SIG-M5 treated with dmso at 0.1 percent for 504 hours (cell line): ENCODE results near the gene SULT2B1.
A peak's percentile ranks its signal among the peaks of the same experiment; 100 is the strongest.
"Not testable (repeated sequence)": the region's sequence is repeated elsewhere in the genome, so short reads cannot be mapped to it uniquely, and the experiment has no call there.

Source experiments
- DNase-seq: peaks from one replicate; lab custom pipeline; 2025; ENCODE audit not compliant: unreplicated experiment; lab: John Stamatoyannopoulos, UW

SULT2B1 gene

DNA sequence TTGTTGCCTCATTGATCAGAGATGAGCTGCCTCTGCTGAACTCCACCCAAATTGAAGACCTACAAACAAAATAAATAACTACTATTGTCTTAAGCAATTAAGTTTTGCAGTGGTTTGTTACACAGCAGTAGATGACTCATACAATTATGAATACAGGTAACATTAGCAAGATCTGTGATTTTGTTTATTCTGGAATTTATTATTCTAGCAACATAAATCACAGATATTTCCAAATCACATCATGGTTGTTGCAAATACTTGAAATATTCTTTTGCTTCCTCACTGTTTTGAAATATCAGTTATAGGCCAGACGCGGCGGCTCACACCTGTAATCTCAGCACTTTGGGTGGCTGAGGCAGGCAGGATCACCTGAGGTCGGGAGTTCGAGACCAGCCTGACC, 27.2 kb upstream of the SULT2B1 start:
- DNase-seq, result no peak

DNA sequence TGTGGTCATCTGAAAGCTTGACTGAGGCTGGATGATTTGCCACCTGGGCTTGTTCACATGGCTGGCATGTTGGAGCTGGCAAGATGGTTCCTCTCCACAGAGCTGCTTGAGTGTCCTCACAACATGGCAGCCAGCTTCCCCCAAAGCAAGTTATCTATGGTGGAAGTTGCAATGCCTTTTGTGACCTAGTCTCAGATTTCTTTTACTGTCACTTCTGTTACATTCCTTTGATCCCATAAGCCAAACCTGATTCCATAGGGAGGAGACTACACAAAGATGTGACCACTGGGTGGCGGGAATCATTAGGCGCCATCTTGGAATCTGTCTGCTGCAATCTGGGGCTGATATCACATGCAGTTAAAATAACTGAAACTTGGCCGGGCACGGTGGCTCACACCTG, 22.8 kb upstream of the SULT2B1 start:
- DNase-seq, result no peak

DNA sequence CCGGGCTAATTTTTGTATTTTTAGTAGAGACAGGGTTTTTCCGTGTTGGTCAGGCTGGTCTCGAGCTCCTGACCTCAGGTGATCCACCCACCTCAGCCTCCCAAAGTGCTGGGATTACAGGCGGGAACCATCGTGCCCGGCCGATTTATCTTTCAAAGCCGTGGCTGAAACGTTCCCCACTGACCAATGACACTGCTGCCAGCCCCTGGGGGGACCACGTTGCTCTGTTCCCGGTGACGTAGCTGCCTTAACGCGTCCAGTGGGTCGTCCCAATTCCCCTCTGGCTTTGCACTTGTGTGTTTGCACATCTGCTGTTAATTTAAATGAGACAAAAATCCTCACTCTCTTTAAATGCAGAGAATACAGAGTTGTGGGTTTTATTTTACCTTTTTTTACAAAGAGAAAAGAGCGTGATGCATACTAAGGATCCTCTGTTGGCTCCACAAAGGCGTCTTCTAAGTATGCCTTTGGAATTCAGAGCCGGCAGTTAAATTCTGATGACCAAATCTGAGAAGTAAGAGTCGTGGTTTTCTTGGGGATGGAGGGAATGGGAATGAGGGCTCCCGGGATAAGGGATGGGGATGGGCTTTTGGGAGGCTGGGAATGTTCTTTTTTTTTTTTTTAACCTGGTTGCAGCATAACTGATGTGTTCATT, 21.8 kb upstream of the SULT2B1 start:
- no peak for DNase-seq

DNA sequence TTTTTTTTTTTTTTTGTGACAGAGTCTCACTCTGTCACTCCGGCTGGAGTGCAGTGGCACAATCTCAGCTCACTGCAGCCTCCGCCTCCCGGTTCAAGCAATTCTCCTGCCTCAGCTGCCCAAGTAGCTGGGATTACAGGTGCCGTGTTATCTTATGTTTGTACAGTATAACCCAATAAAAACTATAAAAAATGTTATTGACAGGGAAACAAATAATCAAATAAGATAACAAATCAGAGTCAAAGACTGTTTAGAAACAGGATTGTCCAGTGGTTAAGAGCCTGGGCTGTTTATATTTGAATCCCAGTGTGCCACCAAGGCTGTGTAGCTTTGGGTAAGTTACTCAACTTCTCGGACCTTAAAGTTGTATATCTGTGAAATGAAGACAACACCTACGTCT, 21.2 kb upstream of the SULT2B1 start:
- no peak for DNase-seq

DNA sequence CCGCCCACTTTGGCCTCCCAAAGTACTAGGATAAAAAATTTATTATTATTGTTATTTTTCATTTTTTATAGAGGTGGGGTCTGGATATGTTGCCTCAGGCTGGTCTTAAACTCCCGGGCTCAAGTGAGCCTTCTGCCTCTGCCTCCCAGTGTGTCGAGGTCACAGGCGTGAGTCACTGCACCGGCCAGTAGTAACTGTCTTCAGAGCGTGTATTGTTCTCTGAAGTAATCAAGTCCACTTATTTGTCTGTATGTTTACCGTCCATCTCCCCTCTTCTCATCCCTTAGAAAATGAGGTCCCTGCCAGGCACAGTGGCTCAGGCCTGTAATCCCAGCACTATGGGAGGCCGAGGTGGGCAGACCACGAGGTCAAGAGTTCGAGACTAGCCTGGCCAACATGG, 18.2 kb upstream of the SULT2B1 start:
- no peak for DNase-seq

DNA sequence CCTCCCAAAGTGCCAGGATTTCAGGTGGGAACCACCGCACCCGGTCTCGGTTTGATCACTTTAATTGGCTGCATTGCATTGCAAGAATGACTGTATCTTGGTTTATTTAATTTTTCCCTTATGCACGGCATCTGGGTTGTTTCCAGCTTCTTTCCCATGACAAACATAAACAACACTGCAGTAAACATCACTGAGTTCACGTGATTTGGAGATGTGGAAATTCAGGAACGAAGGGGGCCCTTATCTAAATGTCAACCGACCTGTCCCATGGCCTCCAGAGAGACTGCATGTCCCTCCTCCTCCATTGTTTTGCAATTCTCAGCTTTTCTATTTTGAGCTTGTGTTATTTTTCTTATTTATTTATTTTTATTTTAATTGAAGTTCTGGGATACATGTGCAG, 14.4 kb upstream of the SULT2B1 start:
- no peak for DNase-seq

DNA sequence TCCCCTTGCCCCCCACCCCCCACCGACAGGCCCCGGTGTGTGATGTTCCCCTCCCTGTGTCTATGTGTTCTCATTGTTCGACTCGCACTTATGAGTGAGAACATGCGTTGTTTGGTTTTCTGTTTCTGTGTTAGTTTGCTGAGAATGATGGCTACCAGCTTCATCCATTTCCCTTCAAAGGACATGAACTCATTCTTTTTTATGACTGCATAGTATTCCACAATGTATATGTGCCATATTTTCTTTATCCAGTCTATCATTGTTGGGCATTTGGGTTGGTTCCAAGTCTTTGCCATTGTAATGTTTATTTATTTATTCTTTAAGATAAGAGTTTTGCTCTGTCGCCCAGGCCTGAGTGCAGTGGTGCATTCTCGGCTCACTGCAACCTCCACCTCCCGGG, 13.9 kb upstream of the SULT2B1 start:
- DNase-seq, result not testable (repeated sequence)

DNA sequence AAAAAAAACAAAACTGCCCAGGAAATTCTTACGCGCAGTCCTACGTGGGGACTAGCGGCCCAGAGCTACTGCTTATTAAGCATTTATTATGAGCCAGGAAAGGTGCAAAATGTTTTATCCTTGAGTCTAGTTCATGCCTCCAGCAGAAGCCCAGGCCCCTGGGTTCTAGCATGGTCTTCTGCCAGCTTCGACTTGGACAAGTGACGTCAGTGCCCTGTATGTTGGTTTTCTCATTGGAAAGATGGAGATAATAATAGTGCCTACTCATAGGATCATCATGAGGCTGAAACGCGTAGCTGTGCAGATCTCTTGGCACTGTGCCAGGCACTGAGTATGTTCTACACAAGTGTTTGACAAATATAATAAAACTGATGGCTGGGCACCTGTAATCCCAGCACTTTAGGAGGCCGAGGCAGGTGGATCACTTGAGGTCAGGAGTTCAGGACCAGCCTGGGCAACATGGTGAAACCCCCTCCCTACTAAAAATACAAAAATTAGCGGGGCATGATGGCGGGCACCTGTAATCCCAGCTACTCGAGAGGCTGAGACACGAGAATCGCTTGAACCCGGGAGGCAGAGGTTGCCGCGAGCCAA, 12.4 kb upstream of the SULT2B1 start:
- DNase-seq, result no peak

DNA sequence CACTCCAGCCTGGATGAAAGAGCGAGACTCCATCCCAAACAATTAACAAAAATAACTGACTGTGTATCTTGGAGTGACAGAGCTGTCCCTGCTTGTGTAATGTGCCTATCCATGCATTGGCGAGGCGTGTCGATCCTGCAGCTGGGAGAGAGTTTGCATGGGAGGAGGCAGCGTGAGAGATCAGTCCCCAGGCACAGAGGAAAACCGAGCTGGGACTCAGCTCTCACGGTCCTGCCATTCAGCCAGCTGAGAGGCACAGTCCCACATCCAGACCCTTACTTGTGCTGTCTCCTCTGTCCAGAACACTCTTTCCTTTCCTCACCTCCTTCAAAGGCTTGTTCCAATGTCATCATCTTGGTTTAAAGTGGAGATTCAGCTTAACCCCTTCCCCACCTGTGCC, 11.9 kb upstream of the SULT2B1 start:
- DNase-seq, result no peak

DNA sequence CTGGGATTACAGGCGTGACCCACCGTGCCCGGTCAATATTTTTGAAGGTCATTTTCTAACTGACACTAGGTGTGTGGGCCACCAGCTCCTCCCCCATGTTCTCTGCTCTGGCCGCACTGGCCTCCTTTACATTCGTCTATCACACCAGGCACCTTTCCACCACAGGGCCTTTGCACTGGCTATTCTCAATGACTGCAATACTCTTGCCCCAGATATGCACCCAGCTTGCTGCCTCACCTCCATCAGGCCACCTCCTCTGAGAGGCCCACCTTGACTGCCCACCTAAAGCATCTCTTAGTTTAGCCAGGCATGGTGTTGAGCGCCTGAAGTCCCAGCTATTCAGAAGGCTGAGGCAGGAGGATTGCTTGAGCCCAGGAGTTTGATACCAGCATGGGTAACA, 10.2 kb upstream of the SULT2B1 start:
- DNase-seq, result no peak

DNA sequence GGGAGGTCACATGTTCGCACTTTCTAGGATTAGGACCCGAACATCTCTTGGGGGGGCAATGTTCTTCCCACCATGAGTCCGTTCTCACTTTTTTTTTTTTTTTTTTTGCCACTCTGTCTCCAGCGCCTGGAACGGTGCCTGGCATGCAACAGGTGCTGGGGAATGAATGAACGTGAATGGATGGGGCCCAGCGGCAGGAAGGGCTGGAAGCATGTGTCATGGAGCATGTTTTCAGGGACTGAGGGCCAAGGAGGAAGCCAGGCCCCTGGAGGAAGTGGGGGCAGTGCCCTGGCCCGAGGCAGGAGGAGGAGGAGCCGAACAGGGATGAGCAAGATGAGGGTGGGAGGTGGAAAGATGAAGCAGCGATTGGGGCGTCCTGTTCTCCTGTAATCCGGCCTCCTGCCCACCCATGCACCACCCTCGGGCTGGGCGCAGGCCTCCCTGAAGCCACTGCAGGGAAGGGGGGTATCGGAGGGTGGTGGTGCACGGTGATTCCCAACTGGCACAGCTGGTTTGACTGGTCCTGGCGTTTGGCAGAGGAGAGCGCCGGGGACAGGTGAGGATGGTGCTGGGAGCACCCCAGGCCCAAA, 8.8 kb upstream of the SULT2B1 start:
- DNase-seq, result peak; percentile 53

DNA sequence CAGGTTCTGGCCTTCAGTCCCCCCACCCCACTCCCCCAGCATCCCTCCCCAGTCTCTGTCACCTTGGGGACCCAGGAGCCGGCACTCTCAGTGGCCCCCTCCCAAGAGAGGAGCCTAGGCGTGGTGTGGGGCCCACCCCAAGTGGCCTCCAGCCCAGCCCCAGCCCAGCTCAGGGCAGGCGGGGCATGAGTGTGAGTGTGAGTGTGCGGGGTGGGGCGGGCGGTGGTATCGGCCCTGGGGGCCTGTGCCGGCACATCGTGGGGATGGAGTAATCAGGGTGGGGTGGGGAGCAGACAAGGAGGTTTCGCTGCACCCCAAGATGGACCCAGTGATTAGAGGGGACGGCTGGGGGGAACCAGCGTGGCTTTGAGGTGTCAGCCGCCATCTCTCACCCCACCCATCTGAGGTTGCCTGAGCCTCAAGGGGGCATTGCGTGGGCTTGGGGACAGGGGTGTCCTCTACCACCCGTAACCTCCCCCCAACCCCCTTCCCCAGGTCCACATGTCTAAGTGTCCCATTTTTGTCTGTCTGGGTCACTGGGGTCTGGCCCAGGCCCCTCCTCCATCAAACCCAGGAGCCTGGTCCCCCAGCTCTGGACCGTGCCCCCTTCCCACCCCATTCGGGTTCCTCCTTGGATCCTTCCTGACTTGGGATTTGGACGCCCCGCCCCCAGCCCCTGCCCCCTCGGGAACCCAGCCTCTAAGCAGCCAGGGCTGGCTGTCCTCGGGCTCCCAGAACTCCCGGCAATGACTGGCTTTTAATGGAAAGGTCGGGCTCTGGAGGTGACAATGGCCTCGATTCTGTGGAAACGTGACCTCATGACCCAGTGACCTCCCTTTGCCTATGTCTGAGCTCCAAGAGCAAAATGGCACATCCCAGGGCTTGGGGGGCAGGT, 6.9 kb upstream of the SULT2B1 start:
- DNase-seq, result no peak

DNA sequence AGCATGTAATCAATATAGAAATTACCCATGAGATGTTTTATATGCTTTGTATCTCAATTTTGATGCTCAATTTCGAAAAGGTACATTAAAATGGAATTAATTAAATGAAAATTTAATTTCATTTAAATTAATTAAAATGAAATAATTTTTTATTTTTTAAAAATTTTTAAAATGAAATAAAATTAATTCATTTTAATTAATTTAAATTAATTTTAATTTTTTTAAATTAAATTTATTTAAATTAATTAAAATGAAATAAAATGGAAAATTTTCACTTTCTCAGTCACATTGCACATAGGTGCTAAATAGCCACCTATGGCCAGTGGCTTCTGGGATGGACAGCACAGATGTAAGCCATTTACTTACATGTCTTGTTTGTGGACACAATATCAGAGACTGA, 4.2 kb upstream of the SULT2B1 start:
- DNase-seq, result no peak

DNA sequence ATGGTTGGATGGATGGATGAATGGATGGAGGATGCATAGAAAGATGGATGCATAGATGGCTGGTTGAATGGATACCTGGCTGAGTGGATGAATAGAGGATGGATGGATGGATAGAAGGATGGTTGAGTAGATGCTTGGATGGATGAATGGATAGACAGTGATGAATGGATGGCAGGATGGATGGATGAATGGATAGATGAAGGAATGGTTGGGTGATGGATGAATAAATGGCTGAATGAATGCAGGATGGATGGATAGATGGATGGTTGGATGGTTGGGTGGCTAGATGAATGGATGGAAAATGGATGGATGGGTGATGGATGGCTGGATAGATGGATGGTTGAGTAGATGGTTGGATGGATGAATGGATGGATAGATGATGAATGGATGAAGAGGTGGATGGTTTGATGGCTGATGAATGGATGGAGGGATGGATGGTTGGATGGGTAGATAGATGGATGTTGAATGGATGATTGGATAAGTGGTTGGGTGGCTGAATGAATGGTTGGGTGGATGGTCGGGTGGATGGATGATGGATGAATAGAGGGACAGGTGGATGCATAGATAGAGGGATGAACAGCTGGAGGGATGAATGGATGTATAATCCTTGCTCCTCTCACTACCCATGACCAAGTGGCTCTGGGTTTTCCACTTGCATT, 3.6 kb upstream of the SULT2B1 start:
- no peak for DNase-seq

DNA sequence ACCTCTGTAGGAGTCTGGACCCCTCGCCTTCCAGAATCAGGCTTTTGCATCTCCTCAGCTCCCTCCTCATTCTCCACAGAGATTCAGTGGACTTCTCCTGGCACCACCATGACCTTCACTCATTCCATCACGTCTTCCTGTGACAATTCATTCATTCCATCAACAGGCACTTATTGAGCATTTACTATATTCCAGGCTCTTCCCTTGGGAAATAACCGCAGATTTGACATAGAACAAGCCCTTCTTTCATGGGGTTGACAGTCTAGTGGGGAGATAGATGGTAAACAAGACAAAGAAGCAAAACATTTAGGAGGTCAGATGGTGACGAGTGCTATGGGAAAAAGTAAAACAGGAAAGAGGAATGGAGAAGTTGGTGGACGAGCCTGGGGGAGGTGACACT, 2.6 kb upstream of the SULT2B1 start:
- DNase-seq, result no peak

DNA sequence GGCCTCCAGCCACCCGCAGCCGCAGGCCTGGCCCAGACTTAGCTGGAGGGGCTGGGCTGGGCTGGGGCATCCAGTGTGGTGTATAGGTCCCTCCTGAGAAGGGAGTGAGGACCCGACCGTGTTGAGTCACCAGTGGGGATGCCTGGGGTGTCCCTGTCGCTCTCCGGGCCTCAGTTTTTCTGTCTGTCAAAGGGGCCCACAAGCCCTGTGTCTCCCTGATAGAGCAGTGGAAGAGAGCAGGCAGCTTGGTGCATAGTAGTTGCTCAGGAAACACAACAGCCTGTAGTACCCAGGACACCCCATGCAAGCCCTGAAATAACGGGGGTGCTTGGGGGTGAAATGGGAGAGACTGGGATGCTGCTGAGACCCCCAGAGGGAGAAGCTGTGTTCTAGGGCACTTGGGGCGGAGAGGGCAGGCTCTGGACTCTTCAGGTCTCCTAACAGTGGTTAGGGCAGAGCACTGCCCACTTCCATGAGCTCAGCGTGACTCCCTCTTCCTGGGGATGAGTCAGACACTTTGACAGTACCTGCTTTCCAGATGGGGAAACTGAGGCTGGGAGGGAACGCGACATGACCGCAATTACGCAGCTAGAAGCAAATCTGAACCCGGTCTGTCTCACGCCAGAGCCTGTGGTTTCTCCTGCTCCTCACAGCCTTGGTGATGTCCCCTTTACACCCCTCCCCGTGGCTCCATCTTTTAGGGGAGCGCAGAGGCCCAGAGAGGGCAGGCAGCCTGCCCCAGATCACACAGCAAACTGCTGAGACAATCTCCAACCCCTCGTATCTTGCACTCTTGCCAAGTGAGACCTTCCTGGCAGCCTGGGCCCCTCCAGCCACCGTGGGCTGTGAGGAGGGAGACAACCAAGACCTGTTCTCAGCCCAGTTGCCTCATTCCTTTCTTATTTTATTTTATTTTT, 692 bp downstream of the SULT2B1 start:
- no peak for DNase-seq

DNA sequence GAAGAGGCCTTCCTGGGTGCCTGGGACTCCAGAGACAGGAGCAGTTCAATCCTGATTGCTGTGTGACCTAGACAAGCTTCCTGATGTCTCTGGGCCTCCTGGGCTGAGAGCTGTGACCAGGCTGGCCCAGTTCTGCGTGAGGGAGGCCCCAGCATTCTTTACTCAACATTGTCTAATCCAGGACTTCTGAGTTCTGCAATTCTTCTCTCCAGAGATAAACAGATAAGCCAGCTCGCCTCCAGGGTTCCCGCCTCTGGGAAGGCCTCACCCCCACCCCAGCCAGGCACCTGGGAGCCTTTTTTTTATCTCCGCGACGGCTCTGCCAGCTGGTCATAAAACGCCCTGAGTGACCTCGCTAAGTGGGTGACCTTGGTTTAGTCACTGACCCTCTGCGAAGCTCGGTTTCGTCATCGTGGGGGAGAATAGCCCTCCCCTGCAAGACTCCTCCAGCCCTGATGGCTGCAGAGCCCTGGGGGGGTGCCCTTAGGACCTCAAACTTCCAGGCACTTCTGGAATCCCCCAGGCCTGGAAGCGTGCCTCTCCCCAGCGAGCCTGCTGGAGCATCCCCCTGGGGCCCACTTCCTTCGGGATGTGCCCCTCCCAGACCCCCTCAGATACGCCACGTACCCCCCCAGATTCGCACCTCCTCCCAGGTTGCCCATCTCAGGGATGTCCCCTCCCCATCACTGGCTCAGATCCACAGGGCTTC, 1.9 kb downstream of the SULT2B1 start:
- DNase-seq, result peak; percentile 55

DNA sequence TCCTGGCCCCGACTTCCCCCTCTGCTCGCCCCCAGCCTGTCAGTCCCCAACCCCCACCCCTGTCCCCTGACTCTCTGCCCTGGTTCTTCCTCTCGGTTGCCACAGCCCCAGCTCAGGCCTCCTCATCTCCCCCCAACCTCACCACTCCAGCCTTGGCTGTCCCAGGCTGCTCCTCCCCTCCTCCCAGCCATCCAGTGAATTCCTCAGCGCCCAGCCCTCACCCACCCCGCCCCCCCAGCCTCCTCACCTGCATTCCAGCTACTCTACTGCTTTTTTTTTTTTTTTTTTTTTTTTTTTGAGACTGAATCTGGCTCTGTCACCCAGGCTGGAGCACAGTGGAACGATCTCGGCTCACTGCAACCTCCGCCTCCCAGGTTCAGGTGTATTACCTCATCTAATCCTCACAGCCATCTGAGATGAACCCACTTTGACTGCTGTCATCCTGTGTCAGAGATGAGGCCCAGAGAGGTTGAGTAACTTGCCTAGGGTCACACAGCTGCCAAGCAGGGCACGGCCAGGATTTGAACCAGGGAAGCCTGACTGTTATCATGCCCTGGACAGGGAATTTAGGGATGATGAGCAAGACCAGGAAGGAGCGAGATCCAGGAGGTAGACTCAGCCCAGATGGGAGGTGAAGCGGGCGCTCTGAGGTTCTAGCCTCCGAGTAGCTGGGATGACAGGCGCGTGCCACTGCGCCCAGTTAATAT, 2.6 kb downstream of the SULT2B1 start:
- DNase-seq, result peak; percentile 28

DNA sequence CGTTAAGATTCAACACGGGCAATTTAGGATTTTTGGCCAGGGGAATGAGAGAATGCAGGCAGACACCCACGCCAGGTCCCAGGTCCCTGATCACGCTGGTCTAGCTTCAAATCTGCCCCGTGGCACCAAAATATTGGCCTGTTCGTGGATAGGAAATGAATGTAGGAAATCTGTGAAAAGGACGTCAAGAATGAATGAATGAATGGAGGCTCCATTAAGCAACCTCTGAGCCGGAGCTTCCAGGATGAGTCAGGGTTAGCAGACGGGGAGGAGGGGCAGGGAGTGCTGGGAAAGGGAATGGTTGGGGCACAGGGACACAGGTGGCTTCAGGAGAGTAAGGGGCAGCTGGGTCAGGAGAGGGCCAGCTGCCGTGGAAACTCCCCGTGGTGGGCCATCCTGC, 4.2 kb downstream of the SULT2B1 start:
- no peak for DNase-seq
